Measurements from ENCODE around the gene ARAP1. TPM values are rescaled to one million over a fixed set of nuclear protein-coding genes. Genes with fewer than 3 reads are reported as not detected.

ARAP1 gene
- total and polyA plus RNA-seq, 2 donors (not counting 3 experiments of a cell fraction or from before 2014, with no cell fraction given), result 36.8 to 66.2 TPM

DNA sequence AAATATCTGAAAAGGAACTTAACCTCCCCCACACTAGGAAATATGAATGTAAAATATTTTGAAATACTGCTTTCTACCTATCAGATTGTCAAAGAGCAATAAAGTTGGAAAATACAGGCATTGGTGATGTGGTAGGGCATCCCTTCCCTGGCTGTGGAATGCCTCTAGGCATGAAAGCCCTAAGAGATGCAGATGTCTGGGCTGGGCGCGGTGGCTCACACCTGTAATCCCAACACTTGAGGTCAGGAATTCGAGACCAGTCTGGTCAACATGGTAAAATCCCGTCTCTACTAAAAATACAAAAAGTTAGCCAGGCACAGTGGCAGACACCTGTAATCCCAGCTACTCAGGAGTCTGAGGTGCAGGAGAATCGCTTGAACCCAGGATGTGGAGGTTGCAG, 22.0 kb downstream of the ARAP1 start:
- H3K79me2 ChIP-seq (ENCODE audit: control insufficient read depth, insufficient read depth, low read length), result no peaks in the 10 kb centered on the region
- H2AFZ ChIP-seq (ENCODE audit: low read depth, low read length), result no peak overlapping the region
- H3K9me3 ChIP-seq (replicated peaks; ENCODE audit: control insufficient read depth, insufficient read depth, low read length), result no peaks in the 10 kb centered on the region
- no peaks in the 10 kb centered on the region for H3K4me1 ChIP-seq (ENCODE audit: control insufficient read depth, extremely low read depth, insufficient read depth, low read length)
- POLR2A ChIA-PET, result no interaction called here
- CTCF ChIA-PET, result interaction anchor here (1.1 to 1.6 kb wide), 5 partner anchors 23 to 565 kb away, joined by 3 to 4 read pairs (median 3); no protein-coding TSS in a partner anchor
- intact Hi-C loops (cut with micrococcal nuclease) (no loop called here), dilution Hi-C loops (cut with MboI; ENCODE audit: extremely low pct_ligation_motif_present, low sequenced_read_pairs) (no loop called here)
- no peak overlapping the region for H3K4me3 ChIP-seq (replicated peaks in 1 of 3; ENCODE audit: insufficient read depth in 1 of 3, low read depth in 1 of 3, low read length in 3 of 3)
- H3K27me3 ChIP-seq (ENCODE audit: control insufficient read depth in 2 of 2, insufficient read depth in 2 of 2, low read length in 2 of 2), result no peaks in the 10 kb centered on the region
- no peaks in the 10 kb centered on the region for H3K9me1 ChIP-seq (replicated peaks; ENCODE audit: control insufficient read depth, extremely low read depth, insufficient read depth, low read length)
- no peak for TF ChIP-seq EZH2 (IDR thresholded peaks at IDR 0.05; ENCODE audit: borderline replicate concordance, low read depth, low read length, severe bottlenecking)
- no peak for TF ChIP-seq POLR2AphosphoS5 (IDR thresholded peaks at IDR 0.05; ENCODE audit: insufficient read depth, low read depth, low read length)
- no peak for TF ChIP-seq GATA2 (IDR thresholded peaks at IDR 0.05; ENCODE audit: insufficient read depth, insufficient read length, low read depth, low read length)
- FAIRE-seq, result no peak
- no TSS peak for BruUV-seq (replicated peaks)
- no peak overlapping the region for H3K4me2 ChIP-seq (ENCODE audit: insufficient read depth, low read length)
- no peak for DNase-seq (ENCODE audit: low read depth, low spot score)
- H3K36me3 ChIP-seq (ENCODE audit: control insufficient read depth in 2 of 2, extremely low read depth in 1 of 2, insufficient read depth in 2 of 2, low read length in 2 of 2), result no peaks in the 10 kb centered on the region
- no peaks in the 10 kb centered on the region for H4K20me1 ChIP-seq (replicated peaks; ENCODE audit: control insufficient read depth, extremely low read depth, insufficient read depth, low read length)
- H3K9ac ChIP-seq (replicated peaks; ENCODE audit: extremely low read depth, insufficient read depth, low read length), result no peak overlapping the region
- H3K27ac ChIP-seq (ENCODE audit: insufficient read depth, low read depth, low read length), result no peak overlapping the region

GRCh38 chr11:72727521-72727920, 24.7 kb downstream of the ARAP1 start:
- H3K79me2 ChIP-seq (ENCODE audit: control insufficient read depth, insufficient read depth, low read length), result no peaks in the 10 kb centered on the region
- H3K9me3 ChIP-seq (replicated peaks; ENCODE audit: control insufficient read depth, insufficient read depth, low read length), result no peaks in the 10 kb centered on the region
- H3K4me2 ChIP-seq (ENCODE audit: insufficient read depth, low read length), result no peak overlapping the region
- H3K27me3 ChIP-seq (ENCODE audit: control insufficient read depth in 2 of 2, insufficient read depth in 2 of 2, low read length in 2 of 2), result no peaks in the 10 kb centered on the region
- H4K20me1 ChIP-seq (replicated peaks; ENCODE audit: control insufficient read depth, extremely low read depth, insufficient read depth, low read length), result no peaks in the 10 kb centered on the region
- no peaks in the 10 kb centered on the region for H3K9me1 ChIP-seq (replicated peaks; ENCODE audit: control insufficient read depth, extremely low read depth, insufficient read depth, low read length)
- no peak for FAIRE-seq
- no peak overlapping the region for H3K27ac ChIP-seq (ENCODE audit: insufficient read depth, low read depth, low read length)
- POLR2A ChIA-PET, result no interaction called here
- H3K36me3 ChIP-seq (ENCODE audit: control insufficient read depth in 2 of 2, extremely low read depth in 1 of 2, insufficient read depth in 2 of 2, low read length in 2 of 2), result no peaks in the 10 kb centered on the region
- no peak overlapping the region for H3K9ac ChIP-seq (replicated peaks; ENCODE audit: extremely low read depth, insufficient read depth, low read length)
- CTCF ChIA-PET, result interaction anchor here (1.3 kb wide), 1 partner anchor 103 kb away, joined by 3 read pairs; no protein-coding TSS in a partner anchor
- dilution Hi-C loops (cut with MboI; ENCODE audit: extremely low pct_ligation_motif_present, low sequenced_read_pairs), result no loop called here
- no TSS peak for BruUV-seq (replicated peaks)
- intact Hi-C loops (cut with micrococcal nuclease), result no loop called here
- no peak for TF ChIP-seq JUN (IDR thresholded peaks at IDR 0.05; ENCODE audit: borderline replicate concordance, insufficient read depth, insufficient read length, low read depth)
- TF ChIP-seq MAX (IDR thresholded peaks at IDR 0.05; ENCODE audit: insufficient read depth, insufficient read length), result no peak
- no peak for TF ChIP-seq EZH2 (IDR thresholded peaks at IDR 0.05; ENCODE audit: borderline replicate concordance, low read depth, low read length, severe bottlenecking)
- no peak overlapping the region for H3K4me3 ChIP-seq (replicated peaks in 1 of 3; ENCODE audit: insufficient read depth in 1 of 3, low read depth in 1 of 3, low read length in 3 of 3)
- DNase-seq (ENCODE audit: low read depth, low spot score), result no peak
- H3K4me1 ChIP-seq (ENCODE audit: control insufficient read depth, extremely low read depth, insufficient read depth, low read length), result peaks cover 3% of the 10 kb centered on the region
- no peak overlapping the region for H2AFZ ChIP-seq (ENCODE audit: low read depth, low read length)
